Left colon (tissue), 2 donors: ENCODE data around the gene PLEKHA7. TPM values are rescaled to one million over a fixed set of nuclear protein-coding genes. Genes with fewer than 3 reads are reported as not detected.

Source experiments
- ATAC-seq: fragments of 200-7000 bp; cut with Tn5 transposase; one replicate; pipeline ENCODE4 v1.9.1; 2020; ENCODE audit warnings: mild to moderate bottlenecking, moderate library complexity
- DNase-seq, 2 donors: peaks; one replicate each; pipeline ENCODE4 v3.0.0-alpha.2; 2020
- intact Hi-C, 2 donors: fragments of 100-400 bp; cut with DNase I in 1 of 2; cut with micrococcal nuclease in 1 of 2; formaldehyde crosslinking; loops; one replicate each; pipeline versions ENCODE4 v1.11.2 to v1.14.0; 2022; cut with DNase I, micrococcal nuclease
- total RNA-seq, 2 donors: library from RNA; stranded (reverse); fragmentation: NEBNext Ultra II Directional; extraction: Animal tissue kit (Norgen Biotek cat#: 25700); gene quantifications; one replicate each; pipeline ENCODE4 v1.2.1, GENCODE V29; 2021
- donor health status: DM: no; HTN: no; CAD: no.
- donor health status: DM: yes; HTN: yes; CAD: no.

The PLEKHA7 gene
- total RNA-seq, 2 donors from 2014 or later, result 81.3 to 110 TPM

DNA sequence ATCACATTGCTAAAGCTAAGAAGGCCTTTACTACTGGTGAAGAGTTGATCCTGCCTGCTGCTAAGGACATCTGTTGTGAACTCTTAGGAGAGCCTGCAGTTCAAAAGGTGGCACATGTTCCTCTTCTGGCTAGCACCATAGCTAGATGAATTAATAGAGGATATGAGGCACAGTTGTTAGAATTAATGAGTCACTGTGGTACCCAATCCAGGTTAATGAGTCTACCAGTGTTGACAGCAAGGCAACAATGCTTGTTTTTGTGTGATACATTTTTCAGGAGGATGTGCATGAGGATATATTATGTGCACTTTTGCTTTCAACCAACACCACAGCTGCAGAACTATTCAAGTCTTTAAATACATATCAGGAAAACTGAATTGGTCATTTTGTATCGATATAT, 263.8 kb downstream of the PLEKHA7 start:
- no peak for DNase-seq

DNA sequence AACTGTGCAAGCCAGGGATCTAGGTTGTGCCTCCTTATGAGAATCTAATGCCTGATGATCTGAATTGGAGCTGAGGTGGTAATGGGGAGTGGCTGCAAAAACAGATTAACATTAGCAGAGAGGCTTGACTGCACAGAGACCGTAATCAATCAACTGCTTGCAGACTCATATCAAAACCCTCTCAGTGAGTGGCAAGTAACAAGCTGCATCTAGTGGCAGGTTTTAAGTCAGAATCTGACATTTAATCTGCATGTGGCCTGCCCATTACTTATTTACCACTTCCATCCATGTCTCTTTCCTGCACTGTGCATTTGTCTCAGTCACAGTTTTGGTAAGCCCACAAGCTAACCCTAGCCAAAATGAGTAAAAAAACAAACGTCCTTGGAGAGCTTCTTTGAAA, 264.5 kb downstream of the PLEKHA7 start:
- DNase-seq (no peak), ATAC-seq (no peak)
- intact Hi-C loops, result no loop called here

More for the DNA sequence above, 263.8 kb downstream of the PLEKHA7 start:
- ATAC-seq, result no peak
- intact Hi-C loops, result no loop called here

DNA sequence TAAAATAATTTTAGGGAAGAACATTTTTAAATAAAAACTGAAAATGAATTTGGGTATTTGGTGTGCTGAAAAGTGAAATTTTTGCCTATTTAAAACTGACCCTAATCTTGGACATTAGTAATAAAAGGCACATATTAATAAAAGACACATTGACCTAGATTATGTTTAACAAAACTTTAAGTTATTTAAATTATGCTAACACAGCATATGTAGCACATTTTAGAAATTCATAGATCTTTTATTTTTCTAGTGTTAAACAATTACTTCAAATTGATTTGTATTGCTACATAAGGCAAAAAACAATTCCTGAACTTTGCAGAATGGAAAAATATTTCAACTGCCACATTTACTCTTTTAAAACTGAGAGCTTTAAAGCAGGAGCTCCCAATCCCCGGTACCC, 265.1 kb downstream of the PLEKHA7 start:
- intact Hi-C loops, result no loop called here
- DNase-seq, result no peak
- no peak for ATAC-seq

DNA sequence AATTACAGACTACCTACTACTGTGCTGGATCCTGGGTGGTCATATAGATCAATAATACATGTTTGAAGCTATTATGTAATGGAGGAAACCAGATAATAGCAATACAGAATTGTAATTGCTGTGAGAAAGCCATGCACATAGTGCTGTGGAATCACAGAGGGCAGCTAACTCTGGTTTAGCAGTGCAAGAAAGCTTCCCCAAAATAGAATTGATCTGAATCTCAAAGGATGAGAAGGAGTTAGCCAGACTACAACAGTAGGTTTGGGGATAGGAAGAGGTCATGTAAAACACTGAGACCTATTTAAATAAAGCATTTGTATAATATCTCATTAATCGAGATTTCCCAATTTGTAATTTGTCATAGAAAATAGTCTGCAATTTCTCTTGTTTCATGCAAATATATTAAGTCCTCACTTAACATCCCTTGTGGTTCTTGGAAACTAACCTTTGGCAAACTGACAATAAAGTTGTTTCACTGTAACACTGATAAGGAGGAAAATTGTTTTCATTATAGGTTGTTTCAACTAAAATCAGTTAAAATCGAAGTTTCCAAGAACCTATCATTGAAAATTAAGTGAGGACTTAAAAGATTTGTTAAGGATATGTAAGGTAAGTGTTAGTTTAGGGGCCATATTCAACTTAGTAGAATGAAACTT, 268.1 kb downstream of the PLEKHA7 start:
- ATAC-seq (no peak), DNase-seq (no peak)
- intact Hi-C loops, result no loop called here

DNA sequence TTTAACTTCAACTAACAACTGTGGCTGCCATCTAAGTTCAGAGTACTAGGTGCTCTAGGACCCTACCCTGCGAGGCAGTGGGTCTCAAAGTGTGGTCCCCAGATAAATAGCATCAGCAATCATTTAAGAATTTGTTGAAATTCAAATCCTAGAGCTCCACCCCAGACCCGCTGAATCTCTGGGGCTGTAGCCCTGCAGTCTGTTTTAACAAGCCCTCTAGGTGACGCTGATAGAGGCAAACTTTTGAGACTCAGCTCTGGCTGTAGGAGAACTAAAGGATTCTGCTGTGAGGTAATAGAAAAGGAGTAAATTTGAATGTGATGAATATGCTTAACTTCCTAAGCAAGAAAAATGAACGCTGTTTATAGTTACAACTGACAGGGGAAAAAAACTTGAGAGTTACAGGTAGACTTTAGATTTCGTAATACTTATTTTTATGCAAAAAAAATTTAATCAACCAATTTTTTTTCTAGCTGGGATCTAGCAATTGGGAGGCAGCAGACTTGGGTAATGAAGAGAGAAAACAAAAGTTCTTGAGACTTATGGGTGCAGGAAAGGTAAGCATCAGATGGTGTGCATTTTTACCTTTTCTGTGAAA, 270.0 kb downstream of the PLEKHA7 start:
- ATAC-seq (no peak), DNase-seq (no peak)
- intact Hi-C loops, result no loop called here

DNA sequence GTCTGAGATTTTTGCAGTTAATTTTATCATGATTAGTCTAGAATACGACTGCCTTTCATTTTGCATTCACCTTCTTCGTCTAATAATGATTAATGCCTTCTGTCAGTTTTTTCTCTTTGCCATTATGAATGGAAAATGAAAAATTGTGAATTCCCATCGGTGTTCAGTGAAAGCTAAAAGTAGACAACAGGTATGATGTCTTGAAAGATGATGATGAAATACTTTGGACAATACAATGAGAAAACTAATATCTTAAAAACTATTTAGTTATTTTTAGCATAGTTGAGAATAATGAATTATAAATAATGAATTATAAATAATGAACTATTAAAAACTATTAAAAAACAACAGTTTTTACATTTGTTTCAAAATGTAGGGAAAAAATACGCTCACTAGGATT, 270.7 kb downstream of the PLEKHA7 start:
- DNase-seq (no peak), ATAC-seq (no peak)
- intact Hi-C loops, result no loop called here

DNA sequence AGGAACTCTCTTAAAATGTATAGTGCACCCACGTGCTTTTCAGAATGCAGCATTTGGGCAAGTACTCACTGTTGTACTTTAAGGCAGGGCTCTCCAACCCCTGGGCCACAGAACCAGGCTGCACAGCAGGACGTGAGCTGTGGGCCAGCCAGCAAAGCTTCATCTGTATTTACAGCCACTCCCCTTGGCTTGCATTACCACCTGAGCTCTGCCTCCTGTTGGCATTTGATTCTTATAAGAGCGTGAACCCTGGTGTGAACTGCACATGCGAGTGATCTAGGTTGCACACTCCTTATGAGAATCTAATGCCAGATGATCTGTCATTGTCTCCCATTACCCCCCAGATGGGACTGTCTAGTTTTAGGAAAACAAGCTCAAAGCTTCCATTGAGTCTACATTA, 272.7 kb downstream of the PLEKHA7 start:
- DNase-seq (no peak), ATAC-seq (no peak)
- intact Hi-C loops, result no loop called here

DNA sequence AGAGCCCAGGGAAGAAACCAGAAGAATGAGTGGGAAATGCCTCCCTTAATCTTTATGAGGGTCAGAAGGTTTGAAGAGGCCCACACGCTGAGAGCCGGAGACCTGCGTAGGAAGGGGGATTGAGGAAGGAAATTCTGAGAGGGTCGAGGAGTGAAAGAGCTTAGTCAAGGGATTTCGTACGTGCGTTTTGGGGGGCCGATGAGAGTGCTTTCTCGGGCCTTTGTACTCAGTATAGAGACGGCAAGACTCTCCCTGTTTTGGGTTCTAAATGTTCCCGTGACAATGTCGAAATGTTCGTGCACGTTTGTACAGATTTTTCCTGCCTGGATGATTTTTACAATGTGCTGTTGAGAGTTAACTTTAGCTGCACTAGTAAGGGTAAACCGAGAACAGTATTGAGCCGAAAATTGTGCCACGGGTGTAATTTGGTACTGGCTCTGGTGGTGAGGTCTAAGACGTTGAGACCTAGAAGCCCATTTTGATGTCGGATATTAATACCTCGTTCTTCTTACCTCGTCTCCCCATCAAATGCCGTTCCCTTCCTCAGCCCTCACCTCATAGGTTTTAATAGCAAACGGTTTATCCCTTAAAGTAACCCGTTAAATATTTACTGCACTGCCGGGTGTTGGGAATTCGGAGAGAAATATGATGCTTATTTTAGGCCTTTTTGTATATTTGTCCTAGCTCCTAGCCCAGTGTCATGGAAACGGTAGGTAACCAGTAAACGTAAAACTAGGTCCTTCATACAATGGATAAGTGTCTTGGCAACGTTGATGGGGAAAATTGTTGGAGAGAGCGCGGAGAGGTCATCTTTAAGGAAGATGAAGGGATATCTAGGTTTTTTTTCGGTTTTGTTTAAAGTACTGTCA, 275.0 kb downstream of the PLEKHA7 start:
- peak; percentile 3 for ATAC-seq
- intact Hi-C loops, result no loop called here
- no peak for DNase-seq

DNA sequence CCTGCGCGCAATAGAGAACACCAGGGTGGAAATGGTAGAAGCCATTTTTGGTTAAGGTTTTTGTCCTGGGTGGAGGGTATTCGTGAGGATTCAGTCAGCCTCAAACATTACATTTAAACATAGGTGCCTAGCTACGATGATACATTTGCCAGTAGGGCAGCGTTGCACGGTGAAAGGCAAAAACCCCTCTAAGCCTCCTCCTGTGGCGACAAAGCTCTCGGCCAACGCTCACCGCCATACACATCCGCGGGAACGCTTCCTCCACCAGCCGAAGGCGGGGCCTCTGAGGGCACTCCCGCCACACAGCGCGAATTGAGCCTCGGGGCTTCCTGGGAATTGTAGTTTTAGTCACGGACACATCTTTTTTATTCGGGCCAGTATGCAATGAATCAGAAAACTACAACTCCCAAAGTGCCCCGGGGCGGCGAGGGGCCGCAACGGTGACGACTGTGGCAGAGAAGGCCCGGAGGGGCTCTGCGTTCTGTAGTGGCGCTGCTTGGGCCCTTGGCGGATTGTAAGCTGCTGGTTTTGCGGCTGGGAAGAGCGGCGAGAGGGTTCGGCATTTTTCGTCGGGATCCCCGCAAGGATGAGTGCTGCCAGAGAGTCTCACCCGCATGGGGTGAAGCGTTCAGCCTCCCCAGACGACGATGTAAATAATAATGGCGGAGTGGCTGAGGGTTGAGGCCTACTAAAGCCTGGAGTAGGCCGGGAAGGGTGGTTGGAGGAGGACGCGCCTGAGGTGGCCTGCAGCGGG, 275.8 kb downstream of the PLEKHA7 start, which contains the start of gene C11orf58:
C11orf58 (plus strand) TSS at position 455 of the 754 bp plus-strand sequence; CDS start at position 587, 132 bp downstream.
- DNase-seq, result peak; percentile 94 to 95
- peak; percentile 94 for ATAC-seq
- intact Hi-C loops, result no loop called here

DNA sequence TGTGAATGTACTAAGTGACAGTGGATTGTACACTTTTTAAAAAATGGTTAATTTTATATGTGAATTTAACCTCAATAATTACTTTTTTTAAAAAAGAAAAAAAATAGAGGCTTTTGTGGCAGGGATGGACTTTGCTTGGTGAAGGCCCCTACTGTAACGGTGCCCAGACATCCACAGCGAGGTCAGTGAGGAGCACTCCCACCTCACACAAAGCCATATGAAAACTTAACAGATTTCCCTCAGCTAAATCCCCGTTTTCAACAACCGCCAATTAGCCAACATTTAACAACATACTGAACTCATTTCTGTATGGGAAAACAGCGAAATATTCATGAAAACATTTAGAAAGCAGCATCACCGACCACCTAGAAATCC, 276.4 kb downstream of the PLEKHA7 start:
- ATAC-seq (peak; percentile 10), DNase-seq (peak in 1 of 2 donors; percentile 13)
- intact Hi-C loops, result no loop called here

Other genes with a start within 250 kb of the PLEKHA7 start
- gene RPS13, start 63.3 kb upstream of the PLEKHA7 start, total RNA-seq, result 100 to 1,000 TPM; 635 to 695 TPM
- 10 to 100 TPM; 49.7 to 54.6 TPM for gene PIK3C2A, start 193.6 kb upstream of the PLEKHA7 start, total RNA-seq